Colonic mucosa (tissue), 4 donors: ENCODE measurements around the gene MATN1. TPM values are rescaled to one million over a fixed set of nuclear protein-coding genes. Genes with fewer than 3 reads are reported as not detected.

Source experiments
- DNase-seq: peaks from one replicate; pipeline ENCODE4 v3.0.0-alpha.2; 2020
- H3K27ac ChIP-seq: fragments of 200-600 bp; one replicate; pipeline ENCODE4 v1.8.0; 2021
- H3K27me3 ChIP-seq: fragments of 200-600 bp; one replicate; pipeline ENCODE4 v1.8.0; 2021
- H3K36me3 ChIP-seq: fragments of 200-600 bp; one replicate; pipeline ENCODE4 v1.8.0; 2021
- H3K4me1 ChIP-seq: fragments of 200-600 bp; one replicate; pipeline ENCODE4 v1.8.0; 2021; ENCODE audit warnings: mild to moderate bottlenecking
- H3K4me3 ChIP-seq: fragments of 200-600 bp; one replicate; pipeline ENCODE4 v1.8.0; 2021
- H3K9ac ChIP-seq, 2 donors: one replicate each; pipeline ENCODE4 v1.7.0; 2013; ENCODE audit warnings: control low read depth in 2 of 2, low read depth in 2 of 2, low read length in 2 of 2
- H3K9me3 ChIP-seq: fragments of 200-600 bp; one replicate; pipeline ENCODE4 v1.8.0; 2021
- CTCF ChIP-seq: fragments of 200-600 bp; IDR thresholded peaks from one replicate; pipeline ENCODE4 v1.8.0; 2022; ENCODE audit warnings: antibody characterized with exemption, mild to moderate bottlenecking
- intact Hi-C: fragments of 100-400 bp; cut with DNase I; formaldehyde crosslinking; loops from one replicate; pipeline ENCODE4 v1.14.1; 2022
- total RNA-seq, 2 donors: library from RNA; stranded (reverse); fragmentation: NEBNext Ultra II Directional in 1 of 2; extraction: Animal tissue kit (Norgen Biotek cat#: 25700) in 1 of 2; gene quantifications; one replicate each; pipeline ENCODE4 v1.2.1, GENCODE V29; 2021
- donor health status: healthy.
- donor health status: DM: no; HTN: no; CAD: no.
- donor health status: DM: no; HTN: no; CAD: no.

Gene MATN1
- total RNA-seq, 2 donors from 2014 or later = not detected

GRCh38 chr1:30693366-30693765 is 30.0 kb downstream of the MATN1 start:
- Histone ChIP-seq H3K27me3 (no peaks in the 10 kb centered on the region), H3K4me3 (no peak overlapping the region), H3K36me3 (no peaks in the 10 kb centered on the region), H3K9me3 (no peaks in the 10 kb centered on the region), H3K9ac (no peak overlapping the region), H3K4me1 (no peaks in the 10 kb centered on the region), H3K27ac (no peak overlapping the region)
- intact Hi-C loops = no loop called here
- DNase-seq = no peak
- no peak for TF ChIP-seq CTCF

GRCh38 chr1:30692948-30693301 is 30.5 kb downstream of the MATN1 start:
- DNase-seq = no peak
- intact Hi-C loops = no loop called here
- Histone ChIP-seq H3K27me3 (no peaks in the 10 kb centered on the region), H3K4me3 (no peak overlapping the region), H3K4me1 (no peaks in the 10 kb centered on the region), H3K9me3 (no peaks in the 10 kb centered on the region), H3K36me3 (no peaks in the 10 kb centered on the region), H3K27ac (no peak overlapping the region), H3K9ac (no peak overlapping the region)
- TF ChIP-seq CTCF = no peak

- Histone ChIP-seq H3K9me3 (no peaks in the 10 kb centered on the region), H3K36me3 (no peaks in the 10 kb centered on the region), H3K9ac (no peak overlapping the region), H3K27ac (no peak overlapping the region), H3K4me1 (no peaks in the 10 kb centered on the region), H3K4me3 (no peak overlapping the region), H3K27me3 (no peaks in the 10 kb centered on the region)
- no peak for TF ChIP-seq CTCF
- intact Hi-C loops = no loop called here
- DNase-seq = no peak
Observed at GRCh38 chr1:30692201-30692947, 31.0 kb downstream of the MATN1 start.

- no peak for TF ChIP-seq CTCF
- H3K36me3 ChIP-seq = no peaks in the 10 kb centered on the region
- no peak overlapping the region for H3K9ac ChIP-seq
- no peaks in the 10 kb centered on the region for H3K27me3 ChIP-seq
- H3K9me3 ChIP-seq = no peaks in the 10 kb centered on the region
- H3K4me3 ChIP-seq = no peak overlapping the region
- H3K27ac ChIP-seq = no peak overlapping the region
- H3K4me1 ChIP-seq = no peaks in the 10 kb centered on the region
- intact Hi-C loops = no loop called here
- no peak for DNase-seq
Observed at GRCh38 chr1:30691480-30691879, 31.9 kb downstream of the MATN1 start.

- Histone ChIP-seq H3K9ac (no peak overlapping the region), H3K27me3 (peaks cover 1% of the 10 kb centered on the region), H3K9me3 (no peaks in the 10 kb centered on the region), H3K27ac (no peak overlapping the region), H3K4me1 (no peaks in the 10 kb centered on the region), H3K4me3 (no peak overlapping the region), H3K36me3 (no peaks in the 10 kb centered on the region)
- TF ChIP-seq CTCF = no peak
- no peak for DNase-seq
- intact Hi-C loops = no loop called here
Observed at GRCh38 chr1:30689901-30690645, 33.3 kb downstream of the MATN1 start.
